A673 (cell line): ENCODE results near the gene TCERG1L. TPM values are rescaled to one million over a fixed set of nuclear protein-coding genes. Genes with fewer than 3 reads are reported as not detected.

Experiments
- BruUV-seq: library from RNA; stranded (reverse); fragments of 400-500 nt; replicated peaks from 2 replicates; lab custom pipeline; 2021; lab: Mats Ljungman, UMichigan
- CTCF ChIA-PET: fragments of 300-600 bp; sonication (Branson Sonifier 250); formaldehyde crosslinking; loops from one replicate; lab custom pipeline; 2022; ENCODE audit warnings: antibody characterized with exemption; lab: Charles Lee
- POLR2A ChIA-PET: fragments of 300-600 bp; sonication (Branson Sonifier 250); formaldehyde crosslinking; loops from one replicate; lab custom pipeline; 2022; ENCODE audit warnings: antibody characterized with exemption; ENCODE audit not compliant: low non-redundant PET; lab: Charles Lee
- DNase-seq: peaks from one replicate; pipeline ENCODE4 v3.0.0-alpha.2; 2015; ENCODE audit warnings: low spot score
- H3K27ac ChIP-seq: fragments of 200-600 bp; sonication (generic); 2 replicates; pipeline ENCODE4 v1.5.1; 2016; ENCODE audit warnings: mixed run types, low read depth, mild to moderate bottlenecking, mixed read lengths, antibody characterized with exemption, low read length; ENCODE audit not compliant: poor library complexity, severe bottlenecking
- H3K27me3 ChIP-seq: fragments of 200-600 bp; sonication (generic); replicated peaks from 2 replicates; pipeline ENCODE4 v1.6.1; 2017; ENCODE audit warnings: mixed run types, low read depth, mild to moderate bottlenecking, mixed read lengths, antibody characterized with exemption, low read length; ENCODE audit not compliant: insufficient read depth, poor library complexity
- H3K36me3 ChIP-seq: fragments of 200-600 bp; sonication (generic); 2 replicates; pipeline ENCODE4 v1.6.1; 2016; ENCODE audit warnings: mixed run types, mild to moderate bottlenecking, mixed read lengths, antibody characterized with exemption, low read length; ENCODE audit not compliant: insufficient read depth, poor library complexity, severe bottlenecking
- H3K4me1 ChIP-seq: fragments of 200-600 bp; sonication (generic); 2 replicates; pipeline ENCODE4 v1.6.1; 2017; ENCODE audit warnings: mixed run types, mild to moderate bottlenecking, mixed read lengths, antibody characterized with exemption, low read length; ENCODE audit not compliant: insufficient read depth, poor library complexity, severe bottlenecking
- H3K4me3 ChIP-seq: fragments of 200-600 bp; sonication (generic); 2 replicates; pipeline ENCODE4 v1.5.1; 2016; ENCODE audit warnings: low read depth, mixed run types, mild to moderate bottlenecking, mixed read lengths, low read length; ENCODE audit not compliant: poor library complexity, severe bottlenecking
- H3K9me3 ChIP-seq: fragments of 200-600 bp; sonication (generic); 2 replicates; pipeline ENCODE4 v1.6.1; 2016; ENCODE audit warnings: mixed run types, low read depth, mild to moderate bottlenecking, mixed read lengths, antibody characterized with exemption, low read length; ENCODE audit not compliant: poor library complexity, severe bottlenecking
- CTCF ChIP-seq: fragments of 300-800, 200-600 bp; sonication (generic); conservative IDR thresholded peaks from 2 replicates; pipeline ENCODE4 v1.5.1; 2017; ENCODE audit warnings: low read depth, mild to moderate bottlenecking, antibody characterized with exemption, low read length, moderate library complexity, mixed read lengths
- EZH2 ChIP-seq: fragments of 200-600 bp; sonication (generic); IDR thresholded peaks from 2 replicates; pipeline ENCODE4 v1.6.1; 2017; ENCODE audit warnings: borderline replicate concordance, low read depth, mild to moderate bottlenecking, mixed read lengths, antibody characterized with exemption, low read length; ENCODE audit not compliant: poor library complexity, severe bottlenecking
- intact Hi-C: fragments of 100-400 bp; cut with micrococcal nuclease; formaldehyde crosslinking; loops from one replicate; pipeline ENCODE4 v1.10.0; 2022; ENCODE audit not compliant: unreplicated experiment
- total RNA-seq: library from RNA; stranded (reverse); gene quantifications from 2 replicates; pipeline ENCODE4 v1.2.3, GENCODE V29; 2021

Gene TCERG1L
- total RNA-seq, 1 experiment from 2014 or later, result 16.3 TPM

- POLR2A ChIA-PET, result no interaction called here
- CTCF ChIA-PET, result no interaction called here
These were observed 28.6 kb downstream of the TCERG1L start for GRCh38 chr10:131282961-131283360.

GRCh38 chr10:131280101-131280500 lies 31.4 kb downstream of the TCERG1L start:
- no TSS peak for BruUV-seq
- CTCF ChIA-PET, result no interaction called here
- POLR2A ChIA-PET, result no interaction called here
- no peaks in the 10 kb centered on the region for H3K4me1 ChIP-seq
- H3K36me3 ChIP-seq, result peaks cover 6% of the 10 kb centered on the region
- no peak for DNase-seq
- no peak for TF ChIP-seq CTCF
- no peak for TF ChIP-seq EZH2
- intact Hi-C loops, result no loop called here
- H3K27ac ChIP-seq, result no peak overlapping the region
- no peak overlapping the region for H3K4me3 ChIP-seq
- H3K9me3 ChIP-seq, result no peaks in the 10 kb centered on the region
- no peaks in the 10 kb centered on the region for H3K27me3 ChIP-seq

More at GRCh38 chr10:131282961-131283360, 28.6 kb downstream of the TCERG1L start:
- intact Hi-C loops, result no loop called here
- Histone ChIP-seq H3K4me1 (no peaks in the 10 kb centered on the region), H3K27ac (no peak overlapping the region), H3K27me3 (no peaks in the 10 kb centered on the region), H3K4me3 (no peak overlapping the region), H3K36me3 (no peaks in the 10 kb centered on the region), H3K9me3 (no peaks in the 10 kb centered on the region)
- TF ChIP-seq CTCF, result no peak
- no peak for TF ChIP-seq EZH2
- DNase-seq, result no peak
- BruUV-seq, result no TSS peak

- no peak for DNase-seq
- intact Hi-C loops, result no loop called here
- no peaks in the 10 kb centered on the region for H3K27me3 ChIP-seq
- TF ChIP-seq CTCF (no peak), EZH2 (no peak)
- no peaks in the 10 kb centered on the region for H3K9me3 ChIP-seq
- no peak overlapping the region for H3K4me3 ChIP-seq
- BruUV-seq, result no TSS peak
- H3K36me3 ChIP-seq, result peaks cover 6% of the 10 kb centered on the region
- no peak overlapping the region for H3K27ac ChIP-seq
- no peaks in the 10 kb centered on the region for H3K4me1 ChIP-seq
- ChIA-PET POLR2A (no interaction called here), CTCF (no interaction called here)
These were observed 32.0 kb downstream of the TCERG1L start for GRCh38 chr10:131279516-131279915.
